Measurements from ENCODE around the gene PANK3. TPM values are rescaled to one million over a fixed set of nuclear protein-coding genes. Genes with fewer than 3 reads are reported as not detected.
"Not testable (repeated sequence)": the region's sequence is repeated elsewhere in the genome, so short reads cannot be mapped to it uniquely, and the experiment has no call there.

The PANK3 gene
- polyA plus RNA-seq, 3 donors = 9.0 to 11.9 (median 9.3) TPM

DNA sequence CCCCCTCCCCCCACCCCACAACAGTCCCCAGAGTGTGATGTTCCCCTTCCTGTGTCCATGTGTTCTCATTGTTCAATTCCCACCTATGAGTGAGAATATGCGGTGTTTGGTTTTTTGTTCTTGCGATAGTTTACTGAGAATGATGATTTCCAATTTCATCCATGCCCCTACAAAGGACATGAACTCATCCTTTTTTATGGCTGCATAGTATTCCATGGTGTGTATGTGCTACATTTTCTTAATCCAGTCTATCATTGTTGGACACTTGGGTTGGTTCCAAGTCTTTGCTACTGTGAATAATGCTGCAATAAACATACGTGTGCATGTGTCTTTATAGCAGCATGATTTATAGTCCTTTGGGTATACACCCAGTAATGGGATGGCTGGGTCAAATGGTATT is 5.5 kb downstream of the PANK3 start:
- no CpG with 5 or more reads among the region's 3 CpGs for WGBS (ENCODE audit: insufficient coverage)
- H3K9me3 ChIP-seq (replicated peaks in 1 of 2; ENCODE audit: control insufficient read depth in 1 of 2, insufficient read depth in 1 of 2, low read length in 2 of 2); H3K36me3 ChIP-seq (replicated peaks in 1 of 2; ENCODE audit: control insufficient read depth in 1 of 2, insufficient read depth in 2 of 2, low read length in 2 of 2); H3K27me3 ChIP-seq (ENCODE audit: control insufficient read depth in 2 of 2, insufficient read depth in 2 of 2, low read length in 2 of 2); DNase-seq; H3K9ac ChIP-seq (ENCODE audit: insufficient read depth, low read length, poor library complexity, severe bottlenecking); intact Hi-C loops (cut with micrococcal nuclease); H3K27ac ChIP-seq (ENCODE audit: low read depth in 1 of 2, low read length in 2 of 2); H2AFZ ChIP-seq (ENCODE audit: insufficient read depth, low read depth, low read length, poor library complexity, severe bottlenecking); H3K4me3 ChIP-seq (replicated peaks in 1 of 3; ENCODE audit: low read depth in 2 of 3, low read length in 3 of 3); H3K27ac Mint-ChIP-seq; H3K4me3 Mint-ChIP-seq; H3K4me2 ChIP-seq (replicated peaks; ENCODE audit: extremely low read depth, low read length, poor library complexity, severe bottlenecking); H3K27me3 Mint-ChIP-seq (ENCODE audit: low read depth in 3 of 3); H3K9me3 Mint-ChIP-seq: not testable (repeated sequence)
- H3K79me2 ChIP-seq (ENCODE audit: insufficient read depth, low read length) = peaks cover 86% of the 10 kb centered on the region
- peaks cover 12 to 14% of the 10 kb centered on the region in 2 donors for H3K36me3 Mint-ChIP-seq
- H3K4me1 Mint-ChIP-seq = peaks cover 24% of the 10 kb centered on the region
- peaks cover 12 to 15% of the 10 kb centered on the region in 2 donors for H3K4me1 ChIP-seq (ENCODE audit: control insufficient read depth in 1 of 2, insufficient read depth in 2 of 2, low read length in 2 of 2)
- peaks cover 74% of the 10 kb centered on the region for H4K20me1 ChIP-seq (ENCODE audit: insufficient read depth, low read length)

DNA sequence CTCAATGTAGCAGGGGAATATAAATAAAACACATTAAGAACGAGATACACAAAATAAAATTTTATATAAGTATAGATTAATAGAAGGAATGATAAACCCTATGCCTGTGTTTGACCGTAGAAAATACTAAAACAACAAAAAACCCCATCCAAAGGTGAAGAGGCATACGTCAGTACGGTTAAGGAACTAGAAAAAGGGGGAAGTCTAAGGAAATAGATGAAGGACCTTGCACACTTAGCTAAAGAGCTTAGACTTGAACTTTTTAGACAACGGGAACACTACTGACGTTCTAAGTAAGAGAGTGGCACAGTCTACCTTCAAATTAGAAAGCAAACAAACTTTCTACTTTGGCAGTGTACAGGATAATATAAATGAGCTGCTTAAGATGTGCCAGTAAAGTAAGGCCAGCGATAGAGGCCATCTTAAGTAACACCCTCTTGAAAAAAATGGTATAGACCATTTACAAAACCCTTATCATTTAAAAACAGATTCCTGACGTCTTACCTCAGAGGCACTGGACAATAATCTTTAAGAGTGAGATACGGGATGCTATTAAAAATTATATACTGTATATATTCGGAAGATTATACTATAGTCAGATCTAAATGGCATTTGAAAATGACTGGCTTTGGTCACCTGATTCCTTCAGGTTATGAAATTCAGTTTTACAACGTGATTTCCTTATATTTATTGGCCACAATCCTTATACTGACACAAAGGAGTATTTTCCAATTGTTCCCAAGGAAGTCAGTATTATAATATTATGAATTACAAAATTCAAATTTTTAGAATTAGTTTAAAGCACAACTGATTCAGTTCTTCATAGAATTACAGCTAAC is 8.5 kb downstream of the PANK3 start:
- Histone ChIP-seq H3K4me2 (replicated peaks; ENCODE audit: extremely low read depth, low read length, poor library complexity, severe bottlenecking) (no peak overlapping the region), H3K9ac (ENCODE audit: insufficient read depth, low read length, poor library complexity, severe bottlenecking) (no peak overlapping the region), H2AFZ (ENCODE audit: insufficient read depth, low read depth, low read length, poor library complexity, severe bottlenecking) (no peak overlapping the region), H3K27ac (ENCODE audit: low read depth in 1 of 2, low read length in 2 of 2) (no peak overlapping the region), H3K4me3 (replicated peaks in 1 of 3; ENCODE audit: low read depth in 2 of 3, low read length in 3 of 3) (no peak overlapping the region), H3K36me3 (replicated peaks in 1 of 2; ENCODE audit: control insufficient read depth in 1 of 2, insufficient read depth in 2 of 2, low read length in 2 of 2) (peaks cover 14 to 34% of the 10 kb centered on the region in 2 donors), H3K27me3 (ENCODE audit: control insufficient read depth in 2 of 2, insufficient read depth in 2 of 2, low read length in 2 of 2) (no peaks in the 10 kb centered on the region), H3K4me1 (ENCODE audit: control insufficient read depth in 1 of 2, insufficient read depth in 2 of 2, low read length in 2 of 2) (no peaks in the 10 kb centered on the region), H4K20me1 (ENCODE audit: insufficient read depth, low read length) (peaks cover 73% of the 10 kb centered on the region), H3K9me3 (replicated peaks in 1 of 2; ENCODE audit: control insufficient read depth in 1 of 2, insufficient read depth in 1 of 2, low read length in 2 of 2) (no peaks in the 10 kb centered on the region), H3K79me2 (ENCODE audit: insufficient read depth, low read length) (peaks cover 69% of the 10 kb centered on the region)
- TF ChIP-seq, protein P1, sequence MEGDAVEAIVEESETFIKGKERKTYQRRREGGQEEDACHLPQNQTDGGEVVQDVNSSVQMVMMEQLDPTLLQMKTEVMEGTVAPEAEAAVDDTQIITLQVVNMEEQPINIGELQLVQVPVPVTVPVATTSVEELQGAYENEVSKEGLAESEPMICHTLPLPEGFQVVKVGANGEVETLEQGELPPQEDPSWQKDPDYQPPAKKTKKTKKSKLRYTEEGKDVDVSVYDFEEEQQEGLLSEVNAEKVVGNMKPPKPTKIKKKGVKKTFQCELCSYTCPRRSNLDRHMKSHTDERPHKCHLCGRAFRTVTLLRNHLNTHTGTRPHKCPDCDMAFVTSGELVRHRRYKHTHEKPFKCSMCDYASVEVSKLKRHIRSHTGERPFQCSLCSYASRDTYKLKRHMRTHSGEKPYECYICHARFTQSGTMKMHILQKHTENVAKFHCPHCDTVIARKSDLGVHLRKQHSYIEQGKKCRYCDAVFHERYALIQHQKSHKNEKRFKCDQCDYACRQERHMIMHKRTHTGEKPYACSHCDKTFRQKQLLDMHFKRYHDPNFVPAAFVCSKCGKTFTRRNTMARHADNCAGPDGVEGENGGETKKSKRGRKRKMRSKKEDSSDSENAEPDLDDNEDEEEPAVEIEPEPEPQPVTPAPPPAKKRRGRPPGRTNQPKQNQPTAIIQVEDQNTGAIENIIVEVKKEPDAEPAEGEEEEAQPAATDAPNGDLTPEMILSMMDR (IDR thresholded peaks at IDR 0.05) = no peak
- peak overlapping the region in 1 of 7 donors; percentile 33 for H3K27ac Mint-ChIP-seq
- peaks cover 0 to 5% (median 0%) of the 10 kb centered on the region in 7 donors for H3K9me3 Mint-ChIP-seq
- peaks cover 30 to 36% of the 10 kb centered on the region in 2 donors for H3K36me3 Mint-ChIP-seq
- H3K4me3 Mint-ChIP-seq = no peak overlapping the region
- no peaks in the 10 kb centered on the region for H3K27me3 Mint-ChIP-seq (ENCODE audit: low read depth in 3 of 3)
- no CpG with 5 or more reads among the region's 11 CpGs for WGBS (ENCODE audit: insufficient coverage)
- intact Hi-C loops (cut with micrococcal nuclease) = no loop called here
- peaks cover 2% of the 10 kb centered on the region for H3K4me1 Mint-ChIP-seq
- DNase-seq = no peak
